GM18858 (cell line): ENCODE results near the gene DLGAP4.

ENCODE experiments used
- ATAC-seq: cut with Tn5 transposase; IDR thresholded peaks from one replicate; pipeline ENCODE4 v1.9.1; 2021; ENCODE audit not compliant: unreplicated experiment

The DLGAP4 gene

GRCh38 chr20:36574366-36575135 lies 268.4 kb downstream of the DLGAP4 start:
- ATAC-seq, result no peak

- no peak for ATAC-seq
These were observed 269.9 kb downstream of the DLGAP4 start for GRCh38 chr20:36576081-36576445.
